GM15510 (cell line): ENCODE results near the gene RBM4.

ENCODE experiments used
- POLR2A ChIP-seq: IDR thresholded peaks from 3 replicates; pipeline ENCODE4 v1.6.1; 2011; ENCODE audit warnings: borderline replicate concordance; ENCODE audit not compliant: insufficient read length; ENCODE audit errors: extremely low read depth

The RBM4 gene

GRCh38 chr11:66692446-66692845 lies 53.9 kb downstream of the RBM4 start:
- no peak for TF ChIP-seq POLR2A

- no peak for TF ChIP-seq POLR2A
Observed at GRCh38 chr11:66692871-66693331, 54.4 kb downstream of the RBM4 start.

GRCh38 chr11:66693356-66694055 lies 55.0 kb downstream of the RBM4 start:
- no peak for TF ChIP-seq POLR2A

- TF ChIP-seq POLR2A, result no peak
Observed at GRCh38 chr11:66694056-66694410, 55.5 kb downstream of the RBM4 start.

- TF ChIP-seq POLR2A, result no peak
Observed at GRCh38 chr11:66694732-66695207, 56.3 kb downstream of the RBM4 start.
